Measurements from ENCODE around the gene TMEM14A. TPM values are rescaled to one million over a fixed set of nuclear protein-coding genes. Genes with fewer than 3 reads are reported as not detected.

Gene TMEM14A
- total RNA-seq, 1 experiment from 2014 or later: 7.3 TPM

- H3K4me1 Mint-ChIP-seq: peaks cover 29 to 32% of the 10 kb centered on the region in 2 experiments
- no peak overlapping the region for H3K14ac ChIP-seq (ENCODE audit: insufficient read depth, low read length)
- H2AFZ ChIP-seq (ENCODE audit: low read length): no peak overlapping the region
- H2AK5ac ChIP-seq (ENCODE audit: insufficient read length, low read length): no peak overlapping the region
- peaks cover 5% of the 10 kb centered on the region for H3K23me2 ChIP-seq (ENCODE audit: insufficient read length, low read depth, low read length, poor library complexity, severe bottlenecking)
- no peak overlapping the region for H2BK20ac ChIP-seq (ENCODE audit: low read depth, low read length, poor library complexity, severe bottlenecking)
- no peaks in the 10 kb centered on the region for H3K9me3 Mint-ChIP-seq
- H3K4me2 ChIP-seq (ENCODE audit: insufficient read depth, insufficient read length, low read length): no peak overlapping the region
- no peak overlapping the region for H4K8ac ChIP-seq (replicated peaks; ENCODE audit: insufficient read length, low read depth, low read length)
- no peak overlapping the region for H3K56ac ChIP-seq (ENCODE audit: insufficient read length, low read depth, low read length)
- no peak overlapping the region for H3K4ac ChIP-seq (ENCODE audit: low read depth, low read length)
- H3K4me1 ChIP-seq (ENCODE audit: insufficient read depth, low read length): peaks cover 2% of the 10 kb centered on the region; the same call in 1 of the 2 replicates
- H3K23ac ChIP-seq (ENCODE audit: insufficient read length, low read depth, low read length): no peak overlapping the region
- H2BK15ac ChIP-seq (ENCODE audit: low read depth, low read length): no peak overlapping the region
- no peak overlapping the region for H3K27ac Mint-ChIP-seq
- no peaks in the 10 kb centered on the region for H4K20me1 ChIP-seq (ENCODE audit: control insufficient read depth, insufficient read depth, insufficient read length)
- H3K79me1 ChIP-seq (ENCODE audit: insufficient read depth, low read depth, low read length, poor library complexity, severe bottlenecking): no peaks in the 10 kb centered on the region
- peaks cover 6 to 16% (median 15%) of the 10 kb centered on the region in 3 experiments; a peak in 6 of 7 replicates for H3K36me3 Mint-ChIP-seq (ENCODE audit: insufficient read depth in 1 of 3, low read depth in 3 of 3)
- no peak overlapping the region for H2BK5ac ChIP-seq (ENCODE audit: insufficient read length, low read length)
- H4K91ac ChIP-seq (ENCODE audit: insufficient read length, low read depth, low read length): no peak overlapping the region
- peaks cover 20% of the 10 kb centered on the region for H3K27me3 Mint-ChIP-seq (ENCODE audit: low read depth)
- no peak overlapping the region for H3K27ac ChIP-seq (ENCODE audit: insufficient read length, low read depth, low read length)
- TF ChIP-seq CTCF (conservative IDR thresholded peaks at IDR 0.05): no peak
- H2BK12ac ChIP-seq (ENCODE audit: insufficient read length, low read depth, low read length): no peak overlapping the region
- no CpG with 5 or more reads among the region's 7 CpGs for WGBS (ENCODE audit: extremely low coverage, insufficient read length, low lambda C conversion rate)
- no peak overlapping the region for H2BK120ac ChIP-seq (ENCODE audit: low read depth, low read length, poor library complexity, severe bottlenecking)
- H3T11ph ChIP-seq (ENCODE audit: low read length): no peak overlapping the region
- no peak overlapping the region for H3K4me3 Mint-ChIP-seq
- H3K27me3 ChIP-seq (ENCODE audit: insufficient read depth, low read length): no peaks in the 10 kb centered on the region; the same call in 1 of the 2 replicates
- H3K18ac ChIP-seq (ENCODE audit: insufficient read length, low read depth, low read length): no peak overlapping the region
- H3K9me3 ChIP-seq (ENCODE audit: control insufficient read depth, low read depth, low read length): no peaks in the 10 kb centered on the region
- no peak overlapping the region for H4K5ac ChIP-seq (ENCODE audit: insufficient read length, low read depth, low read length)
- no peak for DNase-seq
- no peak overlapping the region for H3K9ac ChIP-seq (ENCODE audit: extremely low read depth, insufficient read length, low read length)
- no peaks in the 10 kb centered on the region for H3K79me2 ChIP-seq (ENCODE audit: insufficient read depth, low read length)
Measured at GRCh38 chr6:52674666-52675065, 3.8 kb downstream of the TMEM14A start.
